Measurements from ENCODE around the gene KASH5.

KASH5 gene

DNA sequence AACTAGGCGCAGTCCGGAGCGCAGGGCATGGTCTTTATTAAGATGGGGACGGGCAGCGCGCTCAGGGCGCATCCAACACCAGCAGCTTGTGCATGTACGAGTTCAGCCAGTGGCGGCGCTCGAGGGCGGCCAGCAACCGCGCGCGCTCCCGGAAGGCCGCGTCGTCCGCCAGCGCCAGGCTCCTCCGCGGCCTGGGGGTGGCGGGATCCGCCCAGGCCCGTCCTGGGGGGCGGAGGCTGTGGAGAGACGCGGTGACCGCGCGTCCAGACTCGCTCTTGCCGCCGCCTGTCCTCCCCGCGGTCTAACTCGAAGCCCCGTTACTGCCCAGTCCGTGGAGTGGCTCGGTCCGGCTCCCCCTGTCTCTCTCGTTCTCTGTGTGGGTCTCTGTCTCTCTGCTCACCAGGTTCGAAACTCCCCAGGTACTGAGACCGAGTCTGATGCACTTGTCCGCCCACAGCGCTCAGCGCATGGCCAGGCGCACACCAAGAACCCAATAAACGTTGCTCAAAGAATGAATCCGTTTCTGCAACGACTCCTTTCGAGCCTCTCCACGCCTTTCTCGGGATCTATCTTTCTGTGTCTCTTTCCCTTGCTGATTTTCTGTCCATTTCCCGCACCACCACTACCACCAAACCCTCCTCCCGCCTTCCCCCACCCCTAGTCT lies 34.5 kb downstream of the KASH5 start:
- peak; percentile 59 for DNase-seq

DNA sequence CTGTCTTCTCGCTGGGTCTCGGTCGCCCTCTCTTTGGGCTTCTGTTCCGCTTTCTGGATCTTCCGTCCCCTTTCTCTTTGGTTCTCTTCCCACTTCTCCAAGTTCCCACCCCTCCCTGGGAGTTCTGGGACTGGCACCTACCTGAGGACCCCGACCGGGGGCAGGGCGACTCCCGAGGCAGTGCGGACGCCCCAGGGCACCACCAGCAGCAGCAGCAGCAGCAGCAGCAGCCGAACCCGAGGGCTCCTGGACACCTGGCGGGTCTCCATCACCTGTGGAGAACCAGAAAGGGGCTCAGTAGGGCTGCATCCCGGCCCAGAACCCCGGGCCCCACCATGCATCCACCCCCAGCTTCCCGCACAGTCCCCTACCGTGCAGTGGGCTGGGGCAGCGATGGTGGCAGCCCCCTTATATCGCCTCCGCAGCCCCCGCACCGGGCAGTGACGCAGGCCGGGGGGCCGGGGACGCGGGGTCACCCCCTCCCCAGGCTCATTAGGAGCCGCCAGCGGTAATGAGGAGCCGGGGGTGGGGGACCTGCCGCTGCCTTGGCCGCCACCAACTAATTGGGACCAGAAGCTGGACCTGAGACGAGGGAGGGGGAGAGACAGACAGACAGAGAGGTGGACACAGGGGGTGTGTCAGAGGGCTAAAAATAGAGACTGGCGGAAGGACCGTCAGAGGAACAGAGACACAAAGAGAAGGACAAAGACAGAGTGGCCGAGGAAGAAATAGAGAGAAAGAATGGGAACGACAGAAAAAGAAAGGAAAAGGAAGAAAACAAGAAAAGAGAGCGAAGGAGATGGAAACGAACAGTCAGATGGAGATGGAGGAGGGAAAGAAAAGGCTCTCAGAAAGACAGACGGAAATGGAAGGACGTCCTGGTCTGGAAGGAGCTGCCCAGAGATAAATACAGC lies 35.3 kb downstream of the KASH5 start, which contains the start of gene PTH2:
Gene PTH2 (minus strand): TSS at position 371 of the 914 bp plus-strand sequence. CDS start 102 bp downstream, at position 269.
- DNase-seq = no peak

DNA sequence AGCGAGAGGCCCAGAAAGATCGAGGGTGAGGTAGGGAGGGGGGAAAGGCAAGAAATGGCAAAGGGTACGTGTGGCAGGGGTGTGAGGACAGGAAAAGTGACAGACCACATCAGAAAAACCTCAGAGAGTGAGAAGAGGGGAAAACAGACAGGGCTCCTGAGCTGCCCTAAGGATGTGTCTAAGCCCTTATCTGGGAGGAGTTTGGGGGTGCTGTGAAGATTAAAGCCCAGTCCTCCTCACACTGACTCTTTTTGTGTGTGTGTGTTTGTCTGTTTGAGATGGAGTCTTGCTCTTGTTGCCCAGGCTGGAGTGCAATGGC lies 35.9 kb downstream of the KASH5 start:
- DNase-seq = no peak

DNA sequence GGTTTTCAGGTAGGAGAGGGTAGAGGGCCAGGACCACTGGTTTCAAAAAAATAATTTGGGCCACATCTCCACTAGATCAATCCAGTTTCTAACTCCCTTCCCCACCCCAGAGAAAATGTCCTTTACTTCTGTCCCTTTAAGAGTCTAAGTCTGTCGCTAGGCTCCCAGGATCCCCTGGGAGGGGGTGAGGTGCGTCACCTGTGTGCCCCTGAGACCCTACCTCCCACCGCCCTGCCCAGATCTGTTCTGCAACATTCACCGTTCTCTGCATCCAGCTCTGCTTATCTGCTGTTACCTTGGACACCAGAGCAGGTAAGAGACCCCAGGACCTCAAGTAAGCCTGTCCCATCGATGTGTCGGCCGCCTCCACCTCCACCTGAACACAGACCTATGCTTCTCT lies 37.1 kb downstream of the KASH5 start, which contains the start of gene GFY:
Gene GFY (plus strand): TSS at position 211 of the 400 bp plus-strand sequence. CDS start 1,043 bp downstream, outside the sequence.
- no peak for DNase-seq

DNA sequence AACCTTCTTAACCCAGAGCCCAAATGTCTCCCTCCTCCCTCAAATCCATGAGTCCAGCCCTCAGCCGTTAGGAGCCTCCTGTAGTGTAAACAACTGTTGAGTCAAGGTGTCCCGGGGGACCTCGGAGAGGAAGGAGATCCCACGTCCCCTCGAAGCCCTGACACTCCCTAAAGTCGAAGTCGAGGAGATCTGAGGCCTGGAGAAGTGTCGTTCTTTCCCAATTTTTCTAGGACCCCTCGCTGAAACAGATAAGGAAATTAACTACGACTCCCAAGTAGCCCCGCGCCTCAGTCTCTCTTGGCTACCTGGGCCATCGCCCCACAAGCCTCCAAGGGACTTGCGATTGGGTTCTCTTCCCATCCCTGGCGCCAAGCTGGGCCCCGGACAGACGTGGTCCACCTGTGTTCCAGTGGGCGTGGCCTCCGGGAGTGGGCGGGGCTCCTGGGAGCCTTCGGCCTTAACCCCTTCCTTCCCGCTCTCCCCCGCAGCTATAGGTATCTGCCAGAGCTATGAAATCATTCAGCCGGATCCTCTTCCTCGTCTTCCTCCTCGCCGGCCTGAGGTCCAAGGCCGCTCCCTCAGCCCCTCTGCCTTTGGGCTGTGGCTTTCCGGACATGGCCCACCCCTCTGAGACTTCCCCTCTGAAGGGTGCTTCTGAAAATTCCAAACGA lies 38.0 kb downstream of the KASH5 start:
- DNase-seq = peak; percentile 27

DNA sequence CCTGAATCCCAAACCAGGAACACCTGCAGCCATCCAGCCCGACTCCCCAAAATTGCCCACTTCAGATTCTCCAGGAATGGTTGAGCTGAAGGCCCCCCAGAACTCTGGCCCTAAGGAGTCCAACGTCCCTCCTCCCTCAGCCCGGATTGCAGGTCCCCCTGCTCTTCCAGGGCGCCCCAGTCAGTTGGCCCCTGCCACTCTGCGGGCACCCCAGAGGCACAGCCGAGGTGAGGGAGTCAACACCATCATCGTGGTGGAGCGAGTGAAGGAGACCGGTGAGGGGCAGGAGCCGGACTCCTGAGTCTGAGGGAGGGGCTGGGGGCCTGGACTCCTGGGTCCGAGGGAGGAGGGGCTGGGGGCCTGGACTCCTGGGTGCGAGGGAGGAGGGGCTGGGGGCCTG lies 39.3 kb downstream of the KASH5 start:
- no peak for DNase-seq

DNA sequence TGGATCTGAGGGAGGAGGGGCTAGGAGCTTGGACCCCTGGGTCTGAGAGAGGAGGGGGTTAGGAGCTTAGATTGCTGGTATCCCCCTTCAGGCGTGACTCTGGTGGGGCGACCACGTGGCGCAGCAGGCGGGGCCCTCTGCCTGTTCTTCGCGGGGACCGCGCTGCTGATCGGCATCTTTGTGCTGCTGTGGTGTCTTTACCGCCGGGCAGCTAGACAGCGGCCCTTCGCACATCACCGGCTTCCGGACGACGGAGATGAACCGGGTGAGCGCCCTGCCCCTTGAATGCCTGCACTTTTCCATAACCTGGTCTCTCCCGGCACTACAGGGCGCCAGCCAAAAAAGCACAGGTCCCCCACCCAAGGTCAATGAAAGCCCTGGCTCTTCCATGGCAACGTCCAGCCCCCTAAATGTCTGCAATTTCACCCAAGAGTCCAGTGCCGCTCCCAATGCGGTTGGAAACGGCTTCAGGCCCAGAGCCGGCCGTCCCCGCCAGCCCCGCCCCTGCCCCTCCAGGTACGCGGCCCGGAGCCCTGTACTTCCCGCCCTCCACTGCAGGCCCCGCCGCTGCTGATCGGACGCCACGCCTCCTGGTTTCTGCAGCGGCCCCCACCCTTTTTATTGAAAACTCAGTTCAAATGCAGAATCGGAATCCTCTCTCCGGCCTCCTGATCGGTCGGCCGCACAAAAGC lies 40.0 kb downstream of the KASH5 start:
- DNase-seq = peak; percentile 34

DNA sequence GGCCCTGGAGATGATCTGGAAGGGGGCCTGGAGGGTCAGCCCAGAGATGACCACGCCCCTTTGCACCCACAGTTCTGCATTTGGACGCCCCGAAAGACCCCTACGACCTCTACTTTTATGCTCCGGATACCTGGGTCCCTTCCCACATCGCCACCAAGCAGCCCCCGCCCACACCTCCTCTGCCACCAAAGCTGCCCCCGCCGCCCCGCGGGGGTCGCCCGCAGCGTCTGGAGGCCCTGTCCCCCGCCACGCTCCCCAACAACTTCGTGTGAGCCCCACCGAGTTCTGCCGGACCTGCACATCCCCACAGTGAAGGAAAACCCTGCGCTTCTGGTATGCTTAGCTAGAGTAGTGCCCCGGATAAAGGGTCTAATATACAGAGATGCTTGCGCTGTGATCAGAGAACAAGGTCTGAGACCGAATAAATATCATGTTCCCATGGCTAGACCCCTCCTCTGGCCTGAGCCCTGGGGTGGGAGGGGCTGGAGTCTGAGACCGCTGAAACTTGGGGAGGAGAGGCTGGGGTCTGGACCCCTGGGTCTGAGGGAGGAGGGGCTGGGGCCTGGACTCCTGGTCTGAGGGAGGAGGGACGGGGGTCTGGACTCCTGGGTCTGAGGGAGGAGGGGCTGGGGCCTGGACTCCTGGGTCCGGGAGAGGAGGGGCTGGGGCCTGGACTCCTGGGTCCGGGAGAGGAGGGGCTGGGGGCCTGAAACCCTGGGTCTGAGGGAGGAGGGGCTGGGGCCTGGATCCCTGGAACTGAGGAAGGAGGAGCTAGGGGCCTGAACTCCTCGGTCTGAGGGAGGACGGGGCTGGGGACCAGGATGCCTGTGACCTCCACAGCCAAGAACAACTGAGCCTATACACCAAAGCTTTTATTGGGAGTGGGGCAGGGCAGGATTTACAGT lies 40.8 kb downstream of the KASH5 start:
- DNase-seq = no peak

DNA sequence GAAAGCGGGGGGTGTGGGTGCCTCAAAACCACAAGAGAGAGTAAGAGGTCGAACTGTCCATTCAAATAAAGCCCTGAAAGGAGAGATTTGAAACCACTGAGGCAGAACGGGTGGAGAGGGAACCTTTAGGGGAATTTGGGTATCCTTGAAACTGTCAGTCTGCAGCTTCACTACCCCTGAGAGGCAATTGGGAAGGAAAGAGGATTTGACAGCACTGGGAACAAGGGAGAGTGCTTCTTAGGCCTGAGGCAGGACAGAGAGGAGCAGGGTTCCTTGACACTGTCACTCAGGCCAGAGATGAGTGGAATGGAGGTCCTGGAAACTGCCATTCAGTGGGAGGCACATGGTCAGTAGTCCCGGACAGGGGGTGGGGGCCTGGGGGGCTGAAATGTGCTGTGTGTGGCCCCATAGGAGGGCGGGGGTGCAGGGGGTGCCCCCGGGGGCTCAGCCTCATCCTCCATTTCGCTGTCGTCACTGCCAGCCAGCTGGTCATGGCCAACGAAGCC lies 42.2 kb downstream of the KASH5 start:
- DNase-seq = no peak

DNA sequence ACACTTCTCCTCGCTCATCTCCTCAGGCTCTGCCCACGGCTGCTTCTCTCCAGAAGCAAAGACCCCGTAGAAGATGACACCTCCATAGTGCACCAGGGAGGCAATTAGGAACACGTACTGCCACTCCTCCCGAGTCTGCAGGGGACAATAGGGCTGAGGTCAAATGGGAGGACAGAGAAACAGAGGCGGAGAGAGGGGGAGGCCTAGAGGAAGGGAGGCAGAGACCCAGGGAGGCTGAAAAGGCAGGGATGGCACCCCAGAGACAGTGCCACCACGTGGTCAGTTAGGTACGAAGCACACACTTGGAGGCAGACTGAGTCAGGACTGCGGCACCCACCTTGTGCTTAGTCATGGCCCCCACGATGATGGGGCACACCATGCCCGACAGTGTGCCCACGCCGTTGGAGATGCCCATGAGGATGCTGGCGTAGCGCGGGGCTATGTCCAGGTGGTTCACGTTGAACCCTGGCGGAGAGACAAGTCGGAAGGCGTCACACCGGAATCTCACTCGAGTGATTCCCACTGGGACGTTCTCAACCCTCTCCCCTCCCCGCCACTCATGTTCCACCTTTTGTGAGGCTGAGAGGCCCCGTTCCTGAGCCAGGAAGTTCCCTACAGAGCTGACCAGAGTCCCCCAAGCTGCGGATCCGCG lies 42.8 kb downstream of the KASH5 start:
- no peak for DNase-seq

DNA sequence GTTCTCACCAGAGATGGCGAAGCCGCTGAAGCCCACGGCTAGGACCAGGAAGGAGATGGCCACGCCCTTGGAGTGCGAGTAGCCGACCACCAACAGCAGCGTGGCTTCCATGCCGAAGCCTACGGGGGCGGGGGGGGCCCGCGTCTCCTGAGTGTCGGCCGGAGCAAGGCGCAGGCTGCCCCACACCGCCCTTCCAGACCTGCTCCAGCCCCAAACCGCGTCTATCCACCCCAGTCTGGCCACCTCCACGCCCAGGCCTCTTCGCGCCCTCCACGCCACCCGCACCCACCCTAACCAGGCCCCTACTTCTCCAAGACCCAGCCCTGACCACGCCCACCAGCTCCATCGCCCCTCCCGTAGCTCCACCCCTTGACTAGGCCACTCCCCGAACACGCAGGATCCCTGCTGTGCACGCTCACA lies 43.3 kb downstream of the KASH5 start:
- DNase-seq = no peak

DNA sequence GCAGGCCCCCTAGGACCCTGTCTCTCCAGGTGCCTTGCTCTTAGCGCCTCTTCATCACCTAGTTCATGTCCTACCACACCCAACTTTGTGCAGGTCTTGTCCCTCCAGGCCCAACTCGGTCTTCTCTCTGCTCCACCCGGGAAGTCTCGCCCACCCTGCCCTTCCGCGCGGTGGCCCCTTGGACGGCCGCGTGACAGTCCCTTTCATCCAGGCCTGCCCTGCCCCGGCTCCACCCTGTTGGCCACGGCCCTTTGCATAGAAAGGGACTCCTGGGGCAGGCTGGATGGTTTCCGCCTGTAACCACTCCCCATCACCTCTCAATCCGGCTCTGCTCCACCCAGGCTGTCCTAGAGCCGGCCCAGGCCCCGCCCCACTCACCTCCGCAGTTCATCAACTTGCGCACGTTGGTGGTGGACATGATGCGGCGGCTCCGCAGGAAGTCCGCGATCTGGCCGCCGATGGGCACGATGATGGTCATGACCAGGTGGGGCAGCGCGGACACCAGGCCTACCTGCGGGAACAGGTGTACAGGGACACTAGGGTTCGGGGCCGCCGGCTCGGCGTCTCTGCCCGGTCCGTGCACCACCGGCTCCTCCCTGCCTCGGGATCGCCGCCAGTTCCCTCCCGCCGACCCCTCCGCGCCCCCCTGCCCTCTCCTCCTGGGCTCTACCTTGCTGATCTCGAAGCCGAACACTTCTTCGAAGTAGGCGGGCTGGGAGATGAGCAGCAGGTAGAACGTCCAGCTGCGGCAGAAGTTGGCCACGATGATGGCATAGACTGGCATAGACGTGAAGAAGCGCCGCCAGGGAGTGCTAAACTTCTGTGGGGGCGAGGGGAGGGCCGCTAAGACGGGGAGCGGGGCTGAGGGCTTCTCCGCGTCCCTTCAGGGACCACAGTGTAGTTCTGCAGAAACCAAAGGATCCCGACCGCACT lies 44.4 kb downstream of the KASH5 start:
- no peak for DNase-seq

DNA sequence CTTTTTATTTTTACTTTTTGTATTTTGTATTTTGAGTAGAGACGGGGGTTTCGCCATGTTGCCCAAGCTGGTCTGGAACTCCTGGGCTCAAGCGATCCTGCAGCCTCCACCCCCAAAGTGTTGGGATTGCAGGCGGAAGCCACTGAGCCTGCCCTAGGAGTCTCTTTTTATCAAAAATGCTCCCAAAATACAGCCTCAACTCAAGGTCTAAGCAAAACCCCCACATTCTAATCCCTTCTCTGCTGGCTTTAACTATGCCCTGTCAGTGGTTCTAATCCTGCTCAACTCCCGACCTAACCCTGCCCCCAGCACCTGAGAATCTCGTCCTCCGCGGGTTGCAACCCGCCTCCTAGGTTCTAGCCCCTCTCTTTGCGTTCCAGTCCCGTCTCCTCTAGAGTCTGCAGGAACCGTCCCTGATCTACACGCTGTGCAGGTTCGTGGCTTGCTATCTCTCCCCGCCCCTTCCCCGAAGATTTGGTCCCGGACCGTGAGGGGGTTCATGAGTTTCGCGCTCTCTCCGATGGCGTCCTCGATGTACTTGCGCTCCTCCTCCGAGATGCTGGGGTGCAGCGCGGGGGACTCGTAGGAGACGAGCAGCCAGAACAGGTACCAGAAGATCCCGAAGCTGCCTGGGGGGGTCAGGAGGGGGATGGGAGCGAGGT lies 45.3 kb downstream of the KASH5 start:
- DNase-seq = no peak

DNA sequence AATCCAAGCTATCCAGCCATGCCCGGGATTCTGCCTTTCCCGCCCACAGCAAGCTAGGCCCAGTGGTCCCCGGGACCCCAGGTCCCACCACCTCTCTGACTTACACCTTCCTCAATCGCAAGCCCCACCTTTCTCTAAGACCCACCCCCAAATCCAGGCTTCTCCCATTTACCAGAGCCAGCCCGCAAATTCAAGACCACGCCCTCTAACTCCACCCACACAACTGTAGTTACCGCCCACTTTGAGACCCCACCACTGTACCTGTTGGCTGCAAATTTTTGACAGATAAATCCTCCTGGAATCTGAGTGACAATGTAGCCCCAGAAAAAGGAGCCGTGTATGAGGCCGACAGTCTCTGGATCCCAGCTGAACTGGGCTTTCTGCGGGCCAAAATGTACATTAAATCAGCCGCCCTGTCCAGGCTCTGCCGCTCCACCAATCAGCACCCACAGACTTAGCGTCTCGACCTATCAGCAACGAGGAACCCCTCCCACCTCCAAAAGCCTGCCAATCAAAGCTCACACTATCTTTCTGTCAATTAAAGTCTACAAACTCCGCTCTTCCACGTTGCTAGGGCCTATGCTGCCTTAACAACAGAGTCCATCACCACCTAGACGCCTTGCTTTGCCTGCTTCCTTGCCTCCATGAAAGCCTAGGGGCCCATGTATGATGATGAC lies 47.0 kb downstream of the KASH5 start:
- DNase-seq = no peak

DNA sequence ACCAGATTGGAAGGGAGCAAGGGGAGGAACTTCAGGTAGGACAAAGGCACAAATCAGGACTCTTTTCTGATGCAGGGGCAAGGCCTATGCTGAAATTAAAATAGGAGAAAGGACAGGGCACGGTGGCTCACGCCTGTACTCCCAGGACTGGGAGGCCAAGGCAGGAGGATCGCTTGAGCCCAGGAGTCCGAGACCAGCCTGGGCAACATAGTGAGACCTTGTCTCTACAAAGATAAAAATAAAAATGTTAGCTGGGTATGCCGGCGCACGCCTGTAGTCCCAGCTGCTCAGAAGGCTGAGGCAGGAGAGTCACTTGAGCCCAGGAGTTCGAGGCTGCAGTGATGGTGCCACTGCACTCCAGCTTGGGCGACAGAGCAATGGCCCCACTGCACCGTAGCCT lies 47.6 kb downstream of the KASH5 start:
- no peak for DNase-seq

DNA sequence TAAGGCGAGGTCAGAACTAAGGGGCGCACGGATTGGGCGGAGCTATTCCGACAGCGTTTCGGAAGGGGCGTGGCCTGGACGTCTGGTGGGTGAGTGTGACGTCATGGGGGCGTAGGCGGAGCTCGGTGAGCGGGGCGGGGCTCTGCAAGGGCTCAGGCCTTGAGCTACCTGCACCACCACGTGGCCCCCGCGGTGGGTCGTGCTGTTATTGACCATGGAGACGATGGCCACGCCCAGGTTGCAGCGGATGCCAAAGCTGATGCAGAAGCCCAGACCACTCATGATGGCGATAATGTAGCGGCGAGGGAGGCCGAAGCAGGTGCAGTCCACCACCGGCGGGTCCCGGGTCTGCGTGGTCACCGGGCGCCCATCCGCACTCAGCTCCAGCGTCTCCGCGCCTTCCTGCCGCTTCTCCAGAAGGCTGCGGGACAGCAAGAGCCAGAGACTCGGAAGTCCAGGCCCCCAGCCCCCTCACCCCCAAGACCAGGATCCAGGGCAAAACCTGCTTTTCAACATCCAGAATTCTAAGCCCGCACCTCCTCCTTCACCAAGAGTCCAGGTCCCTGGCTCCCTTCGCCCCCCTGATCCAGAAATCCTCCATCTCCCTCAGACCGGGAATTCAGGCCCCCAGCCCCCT lies 48.5 kb downstream of the KASH5 start:
- no peak for DNase-seq

DNA sequence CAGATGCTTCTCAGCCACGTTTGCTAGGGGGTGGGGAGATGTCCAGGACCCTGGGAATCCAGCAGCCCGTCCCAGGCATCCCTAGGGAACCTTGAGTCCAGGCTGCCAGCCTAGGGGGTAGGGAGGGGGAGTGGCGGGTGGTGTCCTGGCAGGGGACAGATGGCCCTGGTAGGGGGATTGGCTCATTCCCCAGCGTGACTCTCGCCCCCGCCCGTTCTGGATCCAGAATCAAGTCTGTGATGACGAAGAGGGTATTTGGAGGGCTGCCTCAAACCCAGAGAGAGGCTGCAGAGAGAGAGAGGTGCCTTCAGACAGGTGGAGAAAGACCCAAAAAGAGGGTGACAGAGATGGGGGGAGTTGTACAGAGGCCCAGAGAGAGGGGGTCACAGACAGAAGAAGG lies 49.2 kb downstream of the KASH5 start:
- DNase-seq = no peak

DNA sequence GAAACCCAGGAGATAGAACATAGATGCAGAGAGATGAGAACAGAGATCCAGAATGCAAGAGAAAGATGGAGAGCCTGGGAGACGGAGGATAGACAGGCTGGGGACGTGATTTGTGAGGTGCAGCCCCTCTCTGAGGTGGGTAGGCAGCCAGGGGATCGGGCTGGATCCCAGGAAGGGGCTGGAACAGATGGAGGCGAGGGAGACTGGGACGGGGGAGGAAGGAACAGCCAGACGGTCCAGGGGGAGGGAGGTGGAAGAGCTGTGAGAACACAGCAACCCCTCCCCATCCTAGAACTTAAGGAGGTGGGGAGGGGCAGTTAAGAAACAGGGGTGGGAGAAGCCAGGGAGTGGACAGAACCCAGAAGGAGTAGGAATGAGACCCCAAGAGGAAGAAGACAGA lies 50.2 kb downstream of the KASH5 start:
- no peak for DNase-seq

Data from NCI-H345 (cell line).